Adrenal gland (tissue), 12 donors: ENCODE data around the gene CD7. TPM values are rescaled to one million over a fixed set of nuclear protein-coding genes. Genes with fewer than 3 reads are reported as not detected.
A peak's percentile ranks its signal among the peaks of the same experiment; 100 is the strongest.

Experiments used
- DNase-seq, 7 donors: peaks; one replicate each; pipeline ENCODE4 v3.0.0-alpha.2; 2019 to 2020
- H3K27ac ChIP-seq, 5 donors: fragments of 200-600 bp; sonication (generic) in 4 of 5; 1 replicate in 3 of 5; 2 replicates in 2 of 5; pipeline versions ENCODE4 v1.5.1 to v1.8.0; 2016 to 2020; ENCODE audit warnings: mild to moderate bottlenecking in 1 of 5
- H3K27me3 ChIP-seq: fragments of 200-600 bp; 2 replicates; pipeline ENCODE4 v1.8.0; 2021
- H3K36me3 ChIP-seq, 2 donors: fragments of 200-600 bp; replicated peaks in 1 of 2; 1 replicate in 1 of 2; 2 replicates in 1 of 2; pipeline versions ENCODE4 v1.5.1 to v1.8.0; 2018 to 2022
- H3K4me1 ChIP-seq, 2 donors: fragments of 200-600 bp; replicated peaks in 1 of 2; 1 replicate in 1 of 2; 2 replicates in 1 of 2; pipeline versions ENCODE4 v1.5.1 to v1.8.0; 2018 to 2021
- H3K4me3 ChIP-seq, 4 donors: fragments of 200-600 bp; sonication (generic) in 3 of 4; one replicate each; pipeline ENCODE4 v1.5.1; 2016 to 2018
- H3K9me3 ChIP-seq, 3 donors: fragments of 200-600 bp; sonication (generic) in 1 of 3; replicated peaks in 1 of 3; 1 replicate in 2 of 3; 2 replicates in 1 of 3; pipeline versions ENCODE4 v1.5.1 to v1.8.0; 2016 to 2021
- POLR2A ChIP-seq, 2 donors: fragments of 450-650 bp; IDR thresholded peaks; one replicate each; pipeline ENCODE4 v1.6.1; 2017; ENCODE audit warnings: antibody characterized with exemption in 2 of 2, mild to moderate bottlenecking in 2 of 2, moderate library complexity in 1 of 2
- WGBS, 4 donors: extraction: QIAGEN DNeasy Blood & Tissue Kit in 2 of 4; methylation state at CpG; one replicate each; pipeline versions ENCODE4 v1.1.5 to v1.1.7; 2013 to 2017; 5-methylcytosine and 5-hydroxymethylcytosine counted together
- intact Hi-C, 2 donors: fragments of 100-400 bp; cut with DNase I; formaldehyde crosslinking; loops; one replicate each; pipeline versions ENCODE4 v1.14.1 to v1.15.0; 2022 to 2023
- polyA plus RNA-seq, 3 donors: library from polyadenylated mRNA; stranded (reverse); fragments of 200-250 nt in 2 of 3; fragments of 350-450 nt in 1 of 3; fragmentation: Illumina TruSeq in 1 of 3; extraction: RNeasy Lipid Tissue Mini Kit (QIAGEN cat#74804) in 1 of 3; gene quantifications; one replicate each; pipeline ENCODE4 v1.2.3, GENCODE V29; 2013 to 2014
- total RNA-seq, 9 donors: library from RNA; depleted of rRNA in 4 of 9; stranded (reverse); fragments of >200 nt in 4 of 9; fragments of 120-200 nt in 1 of 9; fragmentation: NEBNext Ultra II Directional in 1 of 9; extraction: Animal tissue kit (Norgen Biotek cat#: 25700) in 1 of 9; gene quantifications; one replicate each; pipeline versions ENCODE4 v1.1.0 to v1.2.4, GENCODE V29; 2013 to 2023
- TF ChIP-seq, protein P1 (sequence below), 6 experiments: fragments of 450-650 bp in 4 of 6; fragments of 200-600 bp in 2 of 6; sonication (generic) in 1 of 6; IDR thresholded peaks; 1 replicate in 5 of 6; 2 replicates in 1 of 6; pipeline versions ENCODE4 v1.5.1 to v1.8.0; 2016 to 2021; ENCODE audit warnings: antibody characterized with exemption in 6 of 6, mild to moderate bottlenecking in 2 of 6, moderate library complexity in 1 of 6
- donor health status: healthy with polysubstance abuse.
- donor health status: Bipolar disorder and iron deficiency.
- donor health status: DM: yes; HTN: yes; CAD: no.
- donor health status: DM: no; HTN: no; CAD: no.
- donor health status: DM: no; HTN: no; CAD: no.
- donor health status: DM: yes; HTN: yes; CAD: no.

Gene CD7
- total and polyA plus RNA-seq, 12 donors: 0.11 to 4.2 (median 1.6) TPM; not detected in 2

DNA sequence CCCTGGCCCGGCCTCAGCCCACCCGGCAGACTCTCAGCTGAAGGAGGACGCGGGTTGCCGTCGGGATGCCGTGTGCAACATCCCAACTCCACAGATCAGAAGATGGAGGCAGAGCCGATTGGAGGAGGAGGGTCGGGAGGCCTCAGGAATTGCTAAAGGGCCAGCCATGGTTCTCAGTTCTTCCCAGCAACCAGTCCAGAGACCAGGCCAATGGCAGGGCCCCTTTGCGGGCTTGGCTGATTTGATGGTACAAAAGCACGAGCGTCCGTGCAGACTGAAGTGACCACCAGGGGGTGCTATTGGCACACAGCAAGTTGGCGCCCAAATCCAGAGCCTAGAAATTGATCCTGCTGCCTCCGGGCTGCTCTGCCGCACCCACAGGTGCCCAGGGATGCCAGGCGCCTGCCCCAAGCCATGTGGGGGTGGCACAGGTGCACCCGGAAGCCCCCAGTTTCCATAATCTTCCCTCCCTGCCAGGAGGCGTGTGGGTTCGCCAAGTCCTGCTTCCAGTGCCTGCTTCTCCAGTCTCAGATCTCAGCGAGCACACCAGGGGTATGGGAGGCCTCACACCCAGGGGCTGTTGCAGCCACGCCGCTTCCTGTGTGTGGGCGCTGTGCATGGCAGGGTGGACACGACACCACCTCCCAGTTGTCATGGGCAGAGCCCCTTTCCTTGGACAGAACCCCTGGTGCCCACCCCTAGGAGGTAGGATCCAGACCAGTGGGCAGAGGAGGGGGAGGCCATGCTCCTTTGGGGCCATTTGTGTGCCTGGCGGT, 34.5 kb upstream of the CD7 start:
- H3K4me1 ChIP-seq: no peaks in the 10 kb centered on the region
- TF ChIP-seq POLR2A (IDR thresholded peaks at IDR 0.05): no peak
- TF ChIP-seq, protein P1, sequence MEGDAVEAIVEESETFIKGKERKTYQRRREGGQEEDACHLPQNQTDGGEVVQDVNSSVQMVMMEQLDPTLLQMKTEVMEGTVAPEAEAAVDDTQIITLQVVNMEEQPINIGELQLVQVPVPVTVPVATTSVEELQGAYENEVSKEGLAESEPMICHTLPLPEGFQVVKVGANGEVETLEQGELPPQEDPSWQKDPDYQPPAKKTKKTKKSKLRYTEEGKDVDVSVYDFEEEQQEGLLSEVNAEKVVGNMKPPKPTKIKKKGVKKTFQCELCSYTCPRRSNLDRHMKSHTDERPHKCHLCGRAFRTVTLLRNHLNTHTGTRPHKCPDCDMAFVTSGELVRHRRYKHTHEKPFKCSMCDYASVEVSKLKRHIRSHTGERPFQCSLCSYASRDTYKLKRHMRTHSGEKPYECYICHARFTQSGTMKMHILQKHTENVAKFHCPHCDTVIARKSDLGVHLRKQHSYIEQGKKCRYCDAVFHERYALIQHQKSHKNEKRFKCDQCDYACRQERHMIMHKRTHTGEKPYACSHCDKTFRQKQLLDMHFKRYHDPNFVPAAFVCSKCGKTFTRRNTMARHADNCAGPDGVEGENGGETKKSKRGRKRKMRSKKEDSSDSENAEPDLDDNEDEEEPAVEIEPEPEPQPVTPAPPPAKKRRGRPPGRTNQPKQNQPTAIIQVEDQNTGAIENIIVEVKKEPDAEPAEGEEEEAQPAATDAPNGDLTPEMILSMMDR (IDR thresholded peaks at IDR 0.05): peak; percentile 93 to 99 (median 96)
- WGBS, 4 donors: 31 to 40% (median 39%) methylated on average over 16 to 26 of the region's 26 CpGs
- H3K27ac ChIP-seq: no peak overlapping the region
- H3K4me3 ChIP-seq: no peak overlapping the region
- no peaks in the 10 kb centered on the region for H3K36me3 ChIP-seq
- DNase-seq: peak; percentile 84 to 96 (median 91)
- intact Hi-C loops: loop anchor here (1.0 to 5.0 kb wide), 3 partner anchors 60 to 425 kb away; no protein-coding TSS in a partner anchor
- H3K9me3 ChIP-seq: no peaks in the 10 kb centered on the region
- no peaks in the 10 kb centered on the region for H3K27me3 ChIP-seq

DNA sequence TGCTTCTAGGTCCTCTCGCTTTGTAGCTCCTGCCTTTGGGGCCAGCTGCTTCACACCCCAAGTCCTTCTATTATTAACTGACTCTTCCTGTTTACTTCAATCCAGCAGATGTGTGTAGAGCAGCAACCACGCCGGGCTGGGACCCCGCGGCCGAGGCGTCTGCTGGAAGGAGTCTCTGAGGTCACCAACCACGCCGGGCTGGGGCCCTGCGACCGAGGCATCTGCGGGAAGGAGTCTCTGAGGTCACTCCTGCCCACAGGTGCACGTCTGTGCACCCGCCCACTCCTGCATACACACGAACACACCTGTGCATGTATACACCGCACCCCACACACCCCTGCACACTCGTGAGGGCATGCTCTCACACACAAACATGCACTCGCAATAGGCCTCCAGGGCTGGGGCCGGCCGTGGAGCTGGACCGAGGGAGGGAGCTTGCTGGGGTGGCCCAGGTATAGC, 33.9 kb upstream of the CD7 start:
- H3K4me1 ChIP-seq: no peaks in the 10 kb centered on the region
- intact Hi-C loops: loop anchor here (1.0 to 5.0 kb wide), 3 partner anchors 61 to 426 kb away; no protein-coding TSS in a partner anchor
- H3K36me3 ChIP-seq: no peaks in the 10 kb centered on the region
- no peak overlapping the region for H3K4me3 ChIP-seq
- H3K27ac ChIP-seq: no peak overlapping the region
- DNase-seq: no peak
- no peak for TF ChIP-seq POLR2A (IDR thresholded peaks at IDR 0.05)
- TF ChIP-seq, protein P1 (IDR thresholded peaks at IDR 0.05): no peak
- no peaks in the 10 kb centered on the region for H3K27me3 ChIP-seq
- no peaks in the 10 kb centered on the region for H3K9me3 ChIP-seq
- 60 to 92% (median 64%) methylated on average over 7 to 21 of the region's 21 CpGs for WGBS, 4 donors

DNA sequence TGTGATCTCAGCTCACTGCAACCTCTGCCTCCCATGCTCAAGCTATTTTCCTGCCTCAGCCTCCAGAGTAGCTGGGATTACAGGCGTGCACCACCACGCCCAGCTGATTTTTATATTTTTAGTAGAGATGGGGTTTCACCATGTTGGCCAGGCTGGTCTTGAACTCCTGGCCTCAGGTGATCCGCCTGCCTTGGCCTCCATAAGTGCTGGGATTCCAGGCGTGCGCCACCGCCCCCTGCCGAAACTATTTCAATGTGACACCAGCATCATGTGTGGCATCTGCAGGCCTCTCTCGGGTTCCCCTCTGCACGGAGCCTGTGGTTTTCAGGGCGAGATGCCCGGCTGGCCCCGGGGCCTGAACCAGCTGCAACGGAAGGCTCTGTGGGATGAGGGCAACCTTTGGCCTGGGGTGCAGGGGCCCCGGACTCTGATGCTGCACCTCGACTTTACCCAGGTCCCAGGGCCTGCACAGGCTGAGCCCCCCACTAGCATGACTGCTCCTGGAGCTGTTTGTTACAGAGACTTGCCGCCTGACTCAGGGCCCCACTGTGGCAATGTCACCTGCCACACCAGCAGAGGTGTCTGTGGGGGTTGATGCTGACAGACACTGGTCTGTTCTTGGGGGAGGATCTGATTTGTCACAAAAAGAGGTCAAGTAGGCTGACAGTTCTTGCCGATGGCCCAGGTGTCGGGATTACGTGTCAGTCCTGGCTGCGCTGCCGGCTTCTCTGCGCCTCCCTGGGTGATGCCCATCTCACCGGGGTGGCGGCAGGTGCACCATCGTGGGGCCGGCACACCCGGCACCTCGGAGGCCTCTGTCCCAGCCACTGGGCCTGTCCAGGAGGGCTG, 33.0 kb upstream of the CD7 start:
- H3K4me3 ChIP-seq: no peak overlapping the region
- intact Hi-C loops: loop anchor here (1.0 to 5.0 kb wide), 3 partner anchors 62 to 427 kb away; no protein-coding TSS in a partner anchor
- 78 to 92% (median 83%) methylated on average over 8 to 28 of the region's 28 CpGs for WGBS, 4 donors
- DNase-seq: no peak
- no peaks in the 10 kb centered on the region for H3K4me1 ChIP-seq
- TF ChIP-seq POLR2A (IDR thresholded peaks at IDR 0.05): no peak
- TF ChIP-seq, protein P1 (IDR thresholded peaks at IDR 0.05): no peak
- H3K27ac ChIP-seq: no peak overlapping the region
- H3K27me3 ChIP-seq: no peaks in the 10 kb centered on the region
- H3K36me3 ChIP-seq: no peaks in the 10 kb centered on the region
- H3K9me3 ChIP-seq: no peaks in the 10 kb centered on the region

DNA sequence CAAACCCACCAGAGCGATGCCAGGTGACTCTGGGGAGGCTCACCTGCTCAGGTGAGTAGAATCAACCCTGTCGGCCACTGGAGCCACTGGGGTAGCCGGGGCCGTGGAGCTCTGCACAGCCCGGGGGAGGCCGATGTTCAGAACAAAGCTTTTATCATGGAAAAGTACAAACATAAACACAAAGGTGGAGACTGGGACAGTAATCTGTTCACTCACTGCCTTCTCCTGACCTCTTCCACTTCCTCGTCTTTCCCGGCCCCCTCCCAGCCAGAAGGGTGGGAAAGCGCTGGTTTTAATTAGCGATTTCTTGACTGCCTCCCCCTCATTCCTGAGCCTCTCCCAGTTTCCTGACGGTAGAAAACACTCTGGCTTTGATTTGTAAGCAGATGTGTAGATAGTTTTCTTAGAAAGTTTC, 31.9 kb upstream of the CD7 start:
- no peak overlapping the region for H3K27ac ChIP-seq
- no peaks in the 10 kb centered on the region for H3K9me3 ChIP-seq
- no peak for DNase-seq
- TF ChIP-seq, protein P1 (IDR thresholded peaks at IDR 0.05): no peak
- TF ChIP-seq POLR2A (IDR thresholded peaks at IDR 0.05): no peak
- WGBS, 4 donors: 53 to 63% (median 55%) methylated on average over 11 of the region's 11 CpGs
- H3K27me3 ChIP-seq: no peaks in the 10 kb centered on the region
- H3K36me3 ChIP-seq: no peaks in the 10 kb centered on the region
- no peaks in the 10 kb centered on the region for H3K4me1 ChIP-seq
- intact Hi-C loops: no loop called here
- H3K4me3 ChIP-seq: no peak overlapping the region
